Prostate gland (tissue), 2 donors: Measurements from ENCODE around the gene ITSN1. TPM values are rescaled to one million over a fixed set of nuclear protein-coding genes. Genes with fewer than 3 reads are reported as not detected.

Experiments used
- DNase-seq: peaks from one replicate; pipeline ENCODE4 v3.0.0-alpha.2; 2019; ENCODE audit warnings: low spot score
- H3K27ac ChIP-seq, 2 donors: fragments of 200-600 bp; sonication (generic); 2 replicates each; pipeline ENCODE4 v1.5.1; 2017 to 2019
- H3K27me3 ChIP-seq: fragments of 200-600 bp; sonication (generic); replicated peaks from 2 replicates; pipeline ENCODE4 v1.5.1; 2019; ENCODE audit not compliant: insufficient read depth
- H3K36me3 ChIP-seq, 2 donors: fragments of 200-600 bp; sonication (generic); 1 replicate in 1 of 2; 2 replicates in 1 of 2; pipeline versions ENCODE4 v1.5.1 to v1.8.1; 2017 to 2019
- H3K4me1 ChIP-seq: fragments of 200-600 bp; sonication (generic); replicated peaks from 2 replicates; pipeline ENCODE4 v1.5.1; 2019
- H3K4me3 ChIP-seq, 2 donors: fragments of 200-600 bp; sonication (generic); 2 replicates each; pipeline ENCODE4 v1.5.1; 2017 to 2019
- H3K9me3 ChIP-seq: fragments of 200-600 bp; sonication (generic); 2 replicates; pipeline ENCODE4 v1.5.1; 2017
- POLR2A ChIP-seq: fragments of 450-650 bp; IDR thresholded peaks from one replicate; pipeline ENCODE4 v1.6.1; 2016; ENCODE audit warnings: antibody characterized with exemption, mild to moderate bottlenecking
- POLR2AphosphoS5 ChIP-seq: sonication (generic); formaldehyde crosslinking; IDR thresholded peaks from one replicate; pipeline ENCODE4 v1.6.1; 2017; ENCODE audit warnings: antibody characterized with exemption
- WGBS: methylation state at CpG from one replicate; pipeline ENCODE4 v1.1.5; 2018; 5-methylcytosine and 5-hydroxymethylcytosine counted together
- intact Hi-C: fragments of 100-400 bp; cut with DNase I; formaldehyde crosslinking; loops from one replicate; pipeline ENCODE4 v1.14.2; 2022
- total RNA-seq, 2 donors: library from RNA; depleted of rRNA; stranded (reverse); fragments of >200 nt; gene quantifications; one replicate each; pipeline ENCODE4 v1.1.0, GENCODE V29; 2016
- TF ChIP-seq, protein P1 (sequence below), 4 experiments: fragments of 200-600 bp in 2 of 4; fragments of 450-650 bp in 2 of 4; sonication (generic) in 2 of 4; IDR thresholded peaks; 1 replicate in 3 of 4; 2 replicates in 1 of 4; pipeline ENCODE4 v1.5.1; 2016 to 2019; ENCODE audit warnings: antibody characterized with exemption in 4 of 4, mild to moderate bottlenecking in 2 of 4, moderate library complexity in 2 of 4

The ITSN1 gene
- total RNA-seq, 2 donors from 2014 or later = 14.8 to 44.9 TPM

DNA sequence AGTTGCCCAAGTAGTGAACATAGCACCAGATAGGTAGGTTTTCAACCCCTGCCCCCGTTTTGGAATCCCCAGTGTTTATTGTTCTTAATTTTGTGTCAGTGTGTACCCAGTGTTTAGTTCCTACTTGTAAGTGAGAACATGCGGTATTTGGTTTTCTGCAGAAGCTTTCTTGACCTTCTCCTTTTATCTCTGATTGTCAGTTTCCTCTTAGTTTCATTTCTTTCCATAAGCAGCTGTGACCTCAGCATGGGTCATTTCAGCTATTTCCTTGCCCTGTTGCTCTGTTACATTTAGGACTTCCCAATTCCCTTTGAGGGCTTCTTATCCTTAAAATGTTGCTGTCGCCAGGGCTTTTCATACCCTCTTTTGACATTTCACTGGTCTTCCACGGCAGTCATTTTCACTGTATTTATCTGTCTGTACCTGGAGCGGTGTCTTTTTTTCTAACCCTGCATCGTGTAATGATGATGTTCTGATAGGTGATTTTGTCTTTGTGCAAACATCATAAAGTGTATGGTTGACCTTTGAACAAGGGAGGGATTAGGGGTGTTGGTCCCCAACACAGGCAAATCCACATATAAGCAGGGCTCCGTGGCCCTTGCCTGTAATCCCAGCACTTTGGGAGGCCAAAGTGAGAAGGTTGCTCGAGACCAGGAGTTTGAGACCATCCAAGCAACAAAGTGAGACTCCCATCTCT lies 15.0 kb downstream of the ITSN1 start:
- Histone ChIP-seq H3K27me3 (no peaks in the 10 kb centered on the region), H3K4me3 (no peak overlapping the region), H3K36me3 (no peaks in the 10 kb centered on the region), H3K27ac (no peak overlapping the region), H3K4me1 (no peaks in the 10 kb centered on the region), H3K9me3 (no peaks in the 10 kb centered on the region)
- no peak for DNase-seq
- no peak for TF ChIP-seq POLR2AphosphoS5
- TF ChIP-seq, protein P1, sequence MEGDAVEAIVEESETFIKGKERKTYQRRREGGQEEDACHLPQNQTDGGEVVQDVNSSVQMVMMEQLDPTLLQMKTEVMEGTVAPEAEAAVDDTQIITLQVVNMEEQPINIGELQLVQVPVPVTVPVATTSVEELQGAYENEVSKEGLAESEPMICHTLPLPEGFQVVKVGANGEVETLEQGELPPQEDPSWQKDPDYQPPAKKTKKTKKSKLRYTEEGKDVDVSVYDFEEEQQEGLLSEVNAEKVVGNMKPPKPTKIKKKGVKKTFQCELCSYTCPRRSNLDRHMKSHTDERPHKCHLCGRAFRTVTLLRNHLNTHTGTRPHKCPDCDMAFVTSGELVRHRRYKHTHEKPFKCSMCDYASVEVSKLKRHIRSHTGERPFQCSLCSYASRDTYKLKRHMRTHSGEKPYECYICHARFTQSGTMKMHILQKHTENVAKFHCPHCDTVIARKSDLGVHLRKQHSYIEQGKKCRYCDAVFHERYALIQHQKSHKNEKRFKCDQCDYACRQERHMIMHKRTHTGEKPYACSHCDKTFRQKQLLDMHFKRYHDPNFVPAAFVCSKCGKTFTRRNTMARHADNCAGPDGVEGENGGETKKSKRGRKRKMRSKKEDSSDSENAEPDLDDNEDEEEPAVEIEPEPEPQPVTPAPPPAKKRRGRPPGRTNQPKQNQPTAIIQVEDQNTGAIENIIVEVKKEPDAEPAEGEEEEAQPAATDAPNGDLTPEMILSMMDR (IDR thresholded peaks at IDR 0.05) = no peak
- no peak for TF ChIP-seq POLR2A
- intact Hi-C loops = no loop called here
- 61% methylated on average over 8 of the region's 8 CpGs for WGBS

DNA sequence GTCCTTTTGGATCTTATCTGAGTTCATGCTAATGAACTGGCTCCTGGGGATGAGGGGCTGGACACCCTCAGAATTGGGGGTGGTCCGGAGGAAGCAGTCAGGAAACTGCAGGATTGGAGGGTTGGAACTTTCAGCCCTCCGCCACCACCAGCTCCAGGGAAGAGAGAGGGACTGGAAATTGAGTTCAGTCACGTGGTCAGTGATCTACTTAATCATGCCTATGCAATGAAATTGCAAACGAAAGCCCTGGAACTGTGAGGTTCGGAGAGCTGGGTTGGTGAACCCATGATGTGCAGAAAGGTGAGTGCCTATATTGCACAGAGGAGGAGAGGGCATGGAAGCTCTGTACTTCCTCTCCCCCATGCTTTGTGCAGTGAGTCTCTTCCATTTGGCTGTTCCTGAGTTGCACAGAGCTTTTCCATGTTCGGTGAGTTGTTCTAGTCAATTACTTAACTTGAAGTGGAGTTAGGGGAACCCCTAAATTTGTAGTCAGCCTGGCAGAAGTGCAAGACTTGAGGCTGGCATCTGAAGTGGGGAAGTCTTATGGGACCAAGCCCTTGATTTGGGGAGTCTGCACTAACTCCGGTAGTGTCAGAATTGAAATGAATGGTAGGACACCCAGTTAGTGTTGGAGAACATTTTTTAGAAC lies 16.7 kb downstream of the ITSN1 start:
- 92% methylated on average over 7 of the region's 7 CpGs for WGBS
- TF ChIP-seq POLR2A = no peak
- TF ChIP-seq, protein P1 (IDR thresholded peaks at IDR 0.05) = no peak
- TF ChIP-seq POLR2AphosphoS5 = no peak

DNA sequence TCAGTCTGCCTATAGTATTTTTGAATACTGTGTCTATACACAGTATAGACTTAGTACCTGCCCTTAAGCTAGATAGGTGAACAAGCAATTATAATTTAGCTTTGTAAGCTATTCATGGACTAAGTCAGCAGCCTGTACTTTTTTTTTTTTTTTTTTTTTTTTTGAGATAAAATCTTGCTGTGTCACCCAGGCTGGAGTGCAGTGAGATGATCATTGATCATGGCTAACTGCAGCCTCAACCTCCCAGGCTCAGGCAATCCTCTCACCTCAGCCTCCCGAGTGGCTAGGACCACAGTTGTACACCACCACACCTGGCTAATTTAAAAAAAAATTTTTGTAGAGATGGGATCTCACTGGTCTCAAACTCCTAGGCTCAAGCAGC lies 17.3 kb downstream of the ITSN1 start:
- H3K4me1 ChIP-seq = no peaks in the 10 kb centered on the region
- TF ChIP-seq POLR2AphosphoS5 = no peak
- TF ChIP-seq, protein P1 (IDR thresholded peaks at IDR 0.05) = no peak
- no peak for TF ChIP-seq POLR2A
- no peaks in the 10 kb centered on the region for H3K9me3 ChIP-seq
- no peaks in the 10 kb centered on the region for H3K36me3 ChIP-seq
- intact Hi-C loops = no loop called here
- no peak for DNase-seq
- 100% methylated on average over 1 of the region's 1 CpG for WGBS
- no peaks in the 10 kb centered on the region for H3K27me3 ChIP-seq
- no peak overlapping the region for H3K4me3 ChIP-seq
- no peak overlapping the region for H3K27ac ChIP-seq

More for the DNA sequence above, 16.7 kb downstream of the ITSN1 start:
- H3K36me3 ChIP-seq = no peaks in the 10 kb centered on the region
- no peak overlapping the region for H3K4me3 ChIP-seq
- intact Hi-C loops = no loop called here
- H3K27ac ChIP-seq = no peak overlapping the region
- no peaks in the 10 kb centered on the region for H3K27me3 ChIP-seq
- H3K4me1 ChIP-seq = no peaks in the 10 kb centered on the region
- no peak for DNase-seq
- no peaks in the 10 kb centered on the region for H3K9me3 ChIP-seq

DNA sequence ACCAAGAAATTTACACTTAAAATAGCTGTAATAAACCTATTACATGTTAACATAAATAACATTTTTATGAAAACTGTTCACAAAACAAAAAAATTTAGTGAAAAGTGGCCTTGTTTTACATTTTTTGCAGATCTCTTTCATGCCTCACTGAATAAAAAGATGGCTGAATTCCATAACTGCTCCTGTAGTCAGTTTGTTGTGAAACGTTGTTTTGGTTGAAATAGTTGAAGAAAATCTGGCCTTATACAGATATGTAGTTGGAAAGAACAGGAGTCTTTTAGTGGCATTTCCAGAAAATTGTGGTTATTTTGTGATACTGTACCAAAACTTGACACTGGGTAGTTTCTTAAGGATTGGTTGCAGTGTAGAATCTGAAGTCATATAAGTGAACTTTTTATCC lies 18.1 kb downstream of the ITSN1 start:
- intact Hi-C loops = no loop called here
- Histone ChIP-seq H3K36me3 (no peaks in the 10 kb centered on the region), H3K27me3 (no peaks in the 10 kb centered on the region), H3K4me1 (no peaks in the 10 kb centered on the region), H3K27ac (no peak overlapping the region), H3K4me3 (no peak overlapping the region), H3K9me3 (no peaks in the 10 kb centered on the region)
- no peak for DNase-seq
- 45% methylated on average over 1 of the region's 1 CpG for WGBS
- TF ChIP-seq, protein P1 (IDR thresholded peaks at IDR 0.05) = no peak
- TF ChIP-seq POLR2AphosphoS5 = no peak
- no peak for TF ChIP-seq POLR2A

DNA sequence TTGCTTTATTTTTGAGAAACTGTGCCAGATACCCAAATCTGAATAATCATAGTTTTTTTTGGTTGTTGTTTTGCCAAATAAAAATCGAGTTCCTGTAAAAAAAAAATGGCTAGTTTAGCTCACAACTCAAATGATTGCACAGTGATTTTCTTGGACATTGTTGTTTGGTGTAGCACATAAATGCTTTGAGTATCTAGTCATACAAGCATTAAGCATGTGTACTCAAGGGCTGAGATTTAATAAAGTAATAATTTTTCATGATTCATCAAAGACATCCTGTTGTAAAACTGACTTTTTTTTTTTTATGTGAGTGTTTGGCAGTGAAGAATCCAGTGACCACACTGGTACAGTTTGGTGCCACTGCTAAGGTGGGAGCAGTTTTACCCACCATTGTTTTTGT lies 18.8 kb downstream of the ITSN1 start:
- no peak for DNase-seq
- no peaks in the 10 kb centered on the region for H3K9me3 ChIP-seq
- intact Hi-C loops = no loop called here
- no peaks in the 10 kb centered on the region for H3K36me3 ChIP-seq
- H3K4me3 ChIP-seq = no peak overlapping the region
- H3K27ac ChIP-seq = no peak overlapping the region
- H3K4me1 ChIP-seq = no peaks in the 10 kb centered on the region
- no peaks in the 10 kb centered on the region for H3K27me3 ChIP-seq
- TF ChIP-seq, protein P1 (IDR thresholded peaks at IDR 0.05) = no peak
- TF ChIP-seq POLR2A (no peak), POLR2AphosphoS5 (no peak)
- WGBS = 92% methylated on average over 1 of the region's 1 CpG
